ENCODE results near the gene LRFN5.

GRCh38 chr14:41901089-41901488 is 294.4 kb downstream of the LRFN5 start:
- TF ChIP-seq, protein P1, sequence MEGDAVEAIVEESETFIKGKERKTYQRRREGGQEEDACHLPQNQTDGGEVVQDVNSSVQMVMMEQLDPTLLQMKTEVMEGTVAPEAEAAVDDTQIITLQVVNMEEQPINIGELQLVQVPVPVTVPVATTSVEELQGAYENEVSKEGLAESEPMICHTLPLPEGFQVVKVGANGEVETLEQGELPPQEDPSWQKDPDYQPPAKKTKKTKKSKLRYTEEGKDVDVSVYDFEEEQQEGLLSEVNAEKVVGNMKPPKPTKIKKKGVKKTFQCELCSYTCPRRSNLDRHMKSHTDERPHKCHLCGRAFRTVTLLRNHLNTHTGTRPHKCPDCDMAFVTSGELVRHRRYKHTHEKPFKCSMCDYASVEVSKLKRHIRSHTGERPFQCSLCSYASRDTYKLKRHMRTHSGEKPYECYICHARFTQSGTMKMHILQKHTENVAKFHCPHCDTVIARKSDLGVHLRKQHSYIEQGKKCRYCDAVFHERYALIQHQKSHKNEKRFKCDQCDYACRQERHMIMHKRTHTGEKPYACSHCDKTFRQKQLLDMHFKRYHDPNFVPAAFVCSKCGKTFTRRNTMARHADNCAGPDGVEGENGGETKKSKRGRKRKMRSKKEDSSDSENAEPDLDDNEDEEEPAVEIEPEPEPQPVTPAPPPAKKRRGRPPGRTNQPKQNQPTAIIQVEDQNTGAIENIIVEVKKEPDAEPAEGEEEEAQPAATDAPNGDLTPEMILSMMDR (IDR thresholded peaks at IDR 0.05): no peak
- no peak for TF ChIP-seq POLR2A (IDR thresholded peaks at IDR 0.05)
